Anterior cingulate cortex (tissue), 58 donors: Measurements from ENCODE around the gene SCYL1.
A peak's percentile ranks its signal among the peaks of the same experiment; 100 is the strongest.

ENCODE experiments used
- DNase-seq, 58 donors: peaks; one replicate each; lab custom pipeline; 2025; lab: John Stamatoyannopoulos, UW

Gene SCYL1

GRCh38 chr11:65576867-65577755 lies 52.2 kb downstream of the SCYL1 start:
- peak in 2 of 58 donors; percentile 29 to 44 for DNase-seq

- no peak for DNase-seq
Observed at GRCh38 chr11:65577756-65578109, 52.9 kb downstream of the SCYL1 start.

DNA sequence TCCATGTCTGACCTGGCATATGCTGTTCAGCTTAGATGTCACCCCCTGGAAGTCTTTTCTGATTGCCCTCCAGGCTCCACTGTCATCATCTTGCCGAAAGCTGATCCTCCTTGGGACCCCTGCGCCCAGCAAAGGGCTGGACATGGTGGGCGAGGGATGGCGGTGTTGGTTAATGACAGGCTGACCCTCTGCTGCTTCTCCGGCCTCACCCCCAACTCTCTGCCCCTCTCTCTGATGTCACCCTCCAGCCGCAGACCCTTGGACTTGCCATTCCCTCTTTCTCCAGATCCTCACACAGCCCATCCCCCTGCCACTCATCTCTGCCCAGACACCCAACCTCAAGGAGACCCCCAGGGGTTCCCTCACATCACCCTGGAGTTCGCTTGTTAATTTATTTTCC lies 53.3 kb downstream of the SCYL1 start:
- no peak for DNase-seq

DNA sequence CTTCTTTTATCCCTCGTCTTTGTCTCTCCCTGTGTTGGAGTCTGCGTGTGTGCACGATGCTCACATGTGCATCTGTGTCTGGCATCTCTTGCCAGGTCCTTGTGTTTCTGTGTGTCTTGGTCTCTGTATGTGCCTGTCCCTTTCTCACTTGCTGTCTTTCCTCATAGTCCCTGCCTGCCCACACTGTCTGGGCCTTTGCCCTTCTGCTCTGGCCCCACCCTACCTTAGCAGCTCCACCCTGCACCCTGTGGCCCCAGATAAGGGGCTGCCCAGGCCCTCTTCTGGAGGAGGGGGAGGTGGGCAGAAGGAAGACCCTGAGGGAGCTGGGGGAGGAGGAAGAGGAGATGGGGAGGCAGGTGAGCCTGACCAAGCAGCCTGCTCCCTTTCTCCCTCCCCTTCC lies 53.8 kb downstream of the SCYL1 start:
- DNase-seq: no peak

GRCh38 chr11:65579291-65579690 lies 54.4 kb downstream of the SCYL1 start:
- DNase-seq: no peak

DNA sequence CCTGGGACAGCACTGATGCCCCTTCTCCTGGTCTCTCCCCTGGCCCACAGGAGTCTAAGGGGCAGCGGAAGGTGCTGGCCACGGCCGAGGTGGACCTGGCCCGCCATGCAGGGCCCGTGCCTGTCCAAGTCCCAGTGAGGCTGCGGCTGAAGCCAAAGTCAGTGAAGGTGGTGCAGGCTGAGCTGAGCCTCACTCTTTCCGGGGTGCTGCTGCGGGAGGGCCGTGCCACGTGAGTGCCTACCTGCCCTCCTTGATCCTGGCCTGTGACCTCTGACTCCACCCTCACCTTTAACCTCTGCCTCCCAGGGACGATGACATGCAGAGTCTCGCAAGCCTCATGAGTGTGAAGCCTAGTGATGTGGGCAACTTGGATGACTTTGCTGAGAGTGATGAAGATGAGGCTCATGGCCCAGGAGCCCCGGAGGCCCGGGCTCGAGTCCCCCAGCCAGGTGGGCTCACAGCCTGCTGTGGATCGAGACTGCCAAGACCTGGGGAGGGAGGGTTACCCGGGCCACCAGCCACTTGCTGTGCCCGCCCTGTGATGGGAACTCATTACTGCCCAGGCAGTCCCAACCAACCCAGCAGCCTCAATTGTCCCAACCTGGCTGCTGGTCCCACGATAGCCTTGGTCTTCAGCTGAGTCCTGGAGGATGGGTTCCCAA lies 55.3 kb downstream of the SCYL1 start:
- DNase-seq: no peak

GRCh38 chr11:65580756-65581155 lies 55.9 kb downstream of the SCYL1 start:
- no peak for DNase-seq

DNA sequence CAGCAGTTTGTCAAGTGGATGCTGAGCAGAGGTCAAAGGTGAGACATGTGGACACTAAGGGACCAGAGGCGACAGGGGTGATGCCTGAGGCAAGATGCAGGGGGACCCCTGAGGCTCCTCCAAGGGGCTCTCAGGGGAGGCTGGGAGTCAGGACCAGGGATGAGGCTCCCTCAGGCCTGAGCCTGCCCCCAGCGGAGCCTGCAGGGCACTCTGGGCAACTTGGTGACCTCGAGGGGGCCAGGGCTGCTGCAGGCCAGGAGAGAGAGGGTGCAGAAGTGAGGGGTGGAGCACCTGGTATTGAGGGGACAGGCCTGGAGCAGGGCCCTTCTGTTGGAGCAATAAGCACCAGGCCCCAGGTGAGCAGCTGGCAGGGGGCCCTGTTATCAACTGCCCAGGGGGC lies 57.0 kb downstream of the SCYL1 start:
- DNase-seq: no peak

GRCh38 chr11:65583589-65583988 lies 58.7 kb downstream of the SCYL1 start:
- DNase-seq: no peak

DNA sequence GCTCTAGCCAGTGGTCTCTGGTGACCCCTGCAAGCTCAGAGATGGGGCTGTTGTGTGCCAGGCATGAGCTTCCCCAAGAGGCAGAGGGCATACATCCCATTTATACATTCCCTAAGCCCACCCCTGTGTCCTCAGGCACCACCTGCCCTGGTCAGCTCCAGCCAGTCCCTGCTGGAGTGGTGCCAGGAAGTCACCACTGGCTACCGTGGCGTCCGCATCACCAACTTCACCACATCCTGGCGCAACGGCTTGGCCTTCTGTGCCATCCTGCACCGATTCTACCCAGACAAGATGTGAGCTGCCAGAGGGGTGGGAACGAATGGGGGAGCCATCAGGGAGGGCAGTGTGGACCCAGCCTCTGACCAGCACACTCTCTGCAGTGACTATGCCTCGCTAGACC lies 59.2 kb downstream of the SCYL1 start:
- peak in 1 of 58 donors; percentile 10 for DNase-seq

DNA sequence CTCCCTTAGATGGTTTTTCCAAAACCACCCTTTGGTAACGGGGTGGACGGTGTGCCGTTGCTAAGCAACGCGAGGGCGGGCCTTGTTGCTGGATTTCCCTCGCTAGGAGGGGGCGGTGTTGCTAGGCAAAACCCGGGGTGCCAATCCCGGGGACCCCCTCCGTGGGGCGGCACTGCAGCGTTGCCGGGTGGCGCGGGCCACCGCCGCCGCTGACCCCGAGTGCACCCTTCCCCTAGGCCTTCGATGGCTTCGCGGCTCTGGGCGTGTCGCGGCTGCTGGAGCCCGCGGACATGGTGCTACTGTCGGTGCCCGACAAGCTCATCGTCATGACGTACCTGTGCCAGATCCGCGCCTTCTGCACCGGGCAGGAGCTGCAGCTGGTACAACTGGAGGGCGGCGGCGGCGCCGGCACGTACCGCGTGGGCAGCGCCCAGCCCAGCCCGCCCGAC lies 59.9 kb downstream of the SCYL1 start:
- DNase-seq: peak in 29 of 58 donors; percentile 17 to 80 (median 41)

- peak in 1 of 58 donors; percentile 37 for DNase-seq
Observed at GRCh38 chr11:65585396-65586246, 60.7 kb downstream of the SCYL1 start.

DNA sequence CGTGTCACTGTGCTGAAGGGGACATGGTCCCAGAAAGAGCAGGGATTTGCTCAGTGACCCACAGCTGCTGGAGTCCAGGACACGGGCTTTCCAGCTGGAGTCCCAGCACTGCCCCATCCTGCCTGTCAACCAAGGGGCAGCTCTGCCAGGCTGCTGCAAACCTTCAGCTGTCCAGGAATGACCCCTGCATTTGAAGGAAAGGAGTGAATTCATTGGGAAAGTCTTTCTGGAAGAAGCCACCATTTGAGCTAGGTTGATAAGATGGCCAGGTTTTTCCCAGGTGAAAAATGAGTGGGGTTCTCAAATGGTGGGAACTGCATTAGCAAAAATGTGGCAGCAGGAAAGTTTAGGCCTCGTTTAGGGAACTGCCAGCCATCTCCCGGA lies 61.4 kb downstream of the SCYL1 start:
- no peak for DNase-seq

DNA sequence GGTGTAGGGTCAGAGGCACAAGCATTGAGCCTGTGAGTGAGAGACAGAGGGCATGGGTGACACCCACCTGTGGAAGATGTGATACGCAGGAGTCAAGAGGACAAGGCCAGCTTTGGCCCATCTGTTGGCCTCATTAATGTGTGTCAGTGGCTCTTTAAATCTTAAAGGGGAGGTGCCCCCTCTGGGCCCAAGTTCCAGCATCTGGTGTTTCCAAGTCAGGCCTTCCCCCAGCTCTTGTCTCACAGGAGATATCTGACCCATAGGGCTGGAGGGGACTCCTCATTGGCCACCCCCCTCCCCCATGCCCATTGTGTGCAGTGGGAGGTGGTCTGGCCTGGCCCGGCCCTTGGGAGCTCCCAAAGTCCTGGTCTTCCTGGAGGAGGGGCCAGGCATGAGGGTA lies 61.8 kb downstream of the SCYL1 start:
- no peak for DNase-seq
